Suprapubic skin (tissue), 4 donors: ENCODE measurements around the gene TBC1D22A. TPM values are rescaled to one million over a fixed set of nuclear protein-coding genes. Genes with fewer than 3 reads are reported as not detected.

Experiments
- DNase-seq, 2 donors: peaks; one replicate each; pipeline ENCODE4 v3.0.0-alpha.2; 2019; ENCODE audit warnings: low spot score in 2 of 2
- H3K27ac ChIP-seq: fragments of 200-600 bp; sonication (generic); one replicate; pipeline ENCODE4 v1.5.1; 2019
- H3K27me3 ChIP-seq: fragments of 200-600 bp; sonication (generic); one replicate; pipeline ENCODE4 v1.5.1; 2019
- H3K36me3 ChIP-seq: fragments of 200-600 bp; sonication (generic); one replicate; pipeline ENCODE4 v1.5.1; 2019
- H3K4me1 ChIP-seq: fragments of 200-600 bp; sonication (generic); one replicate; pipeline ENCODE4 v1.5.1; 2019
- H3K4me3 ChIP-seq: fragments of 200-600 bp; sonication (generic); one replicate; pipeline ENCODE4 v1.5.1; 2019; ENCODE audit warnings: mild to moderate bottlenecking
- H3K9me3 ChIP-seq: fragments of 200-600 bp; sonication (generic); one replicate; pipeline ENCODE4 v1.5.1; 2019
- EP300 ChIP-seq: sonication (generic); formaldehyde crosslinking; IDR thresholded peaks from one replicate; pipeline ENCODE4 v1.6.1; 2017; ENCODE audit warnings: antibody characterized with exemption
- POLR2A ChIP-seq, 2 donors: fragments of 450-650 bp; IDR thresholded peaks; one replicate each; pipeline ENCODE4 v1.6.1; 2017; ENCODE audit warnings: antibody characterized with exemption in 2 of 2, mild to moderate bottlenecking in 2 of 2, moderate library complexity in 2 of 2
- POLR2AphosphoS5 ChIP-seq, 3 donors: sonication (generic); formaldehyde crosslinking; IDR thresholded peaks; one replicate each; pipeline ENCODE4 v1.6.1; 2017; ENCODE audit warnings: antibody characterized with exemption in 3 of 3
- WGBS: methylation state at CpG from one replicate; pipeline ENCODE4 v1.1.5; 2018; 5-methylcytosine and 5-hydroxymethylcytosine counted together
- total RNA-seq, 4 donors: library from RNA; depleted of rRNA; stranded (reverse); fragments of >200 nt; gene quantifications; one replicate each; pipeline ENCODE4 v1.1.0, GENCODE V29; 2016
- TF ChIP-seq, protein P1 (sequence below), 2 donors: fragments of 200-600 bp in 1 of 2; fragments of 450-650 bp in 1 of 2; sonication (generic) in 1 of 2; IDR thresholded peaks; one replicate each; pipeline ENCODE4 v1.5.1; 2016 to 2019; ENCODE audit warnings: antibody characterized with exemption in 2 of 2, mild to moderate bottlenecking in 1 of 2, moderate library complexity in 1 of 2

Gene TBC1D22A
- total RNA-seq, 4 donors from 2014 or later = 24.8 to 43.2 (median 35.4) TPM

DNA sequence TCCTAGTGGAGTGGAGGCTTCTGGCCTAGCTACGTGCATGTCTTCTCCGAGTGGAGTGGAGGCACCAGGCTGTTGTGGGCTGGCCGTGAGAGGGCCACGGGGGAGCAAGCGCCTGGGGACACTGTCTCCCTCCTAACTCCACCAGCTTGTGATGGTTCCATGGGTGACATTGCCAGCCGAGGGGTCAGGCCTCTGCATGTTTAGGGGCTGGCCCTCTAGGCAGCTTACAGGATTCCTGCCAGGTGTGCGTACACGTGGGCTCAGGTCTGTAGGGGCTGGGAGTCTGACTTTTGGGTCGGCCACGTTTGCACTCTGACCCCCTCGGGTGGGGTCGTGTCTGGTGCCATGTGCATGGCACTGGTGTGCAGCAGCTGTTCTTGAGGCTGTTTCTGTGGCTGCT lies 31.6 kb downstream of the TBC1D22A start:
- Histone ChIP-seq H3K4me3 (no peak overlapping the region), H3K36me3 (peaks cover 47% of the 10 kb centered on the region), H3K27ac (no peak overlapping the region), H3K27me3 (no peaks in the 10 kb centered on the region), H3K4me1 (peaks cover 34% of the 10 kb centered on the region), H3K9me3 (no peaks in the 10 kb centered on the region)
- no peak for TF ChIP-seq POLR2A (IDR thresholded peaks at IDR 0.05)
- TF ChIP-seq POLR2AphosphoS5 (IDR thresholded peaks at IDR 0.05) = no peak
- TF ChIP-seq EP300 = no peak
- TF ChIP-seq, protein P1, sequence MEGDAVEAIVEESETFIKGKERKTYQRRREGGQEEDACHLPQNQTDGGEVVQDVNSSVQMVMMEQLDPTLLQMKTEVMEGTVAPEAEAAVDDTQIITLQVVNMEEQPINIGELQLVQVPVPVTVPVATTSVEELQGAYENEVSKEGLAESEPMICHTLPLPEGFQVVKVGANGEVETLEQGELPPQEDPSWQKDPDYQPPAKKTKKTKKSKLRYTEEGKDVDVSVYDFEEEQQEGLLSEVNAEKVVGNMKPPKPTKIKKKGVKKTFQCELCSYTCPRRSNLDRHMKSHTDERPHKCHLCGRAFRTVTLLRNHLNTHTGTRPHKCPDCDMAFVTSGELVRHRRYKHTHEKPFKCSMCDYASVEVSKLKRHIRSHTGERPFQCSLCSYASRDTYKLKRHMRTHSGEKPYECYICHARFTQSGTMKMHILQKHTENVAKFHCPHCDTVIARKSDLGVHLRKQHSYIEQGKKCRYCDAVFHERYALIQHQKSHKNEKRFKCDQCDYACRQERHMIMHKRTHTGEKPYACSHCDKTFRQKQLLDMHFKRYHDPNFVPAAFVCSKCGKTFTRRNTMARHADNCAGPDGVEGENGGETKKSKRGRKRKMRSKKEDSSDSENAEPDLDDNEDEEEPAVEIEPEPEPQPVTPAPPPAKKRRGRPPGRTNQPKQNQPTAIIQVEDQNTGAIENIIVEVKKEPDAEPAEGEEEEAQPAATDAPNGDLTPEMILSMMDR (IDR thresholded peaks at IDR 0.05) = no peak
- DNase-seq = no peak
- WGBS = 86% methylated on average over 7 of the region's 12 CpGs

DNA sequence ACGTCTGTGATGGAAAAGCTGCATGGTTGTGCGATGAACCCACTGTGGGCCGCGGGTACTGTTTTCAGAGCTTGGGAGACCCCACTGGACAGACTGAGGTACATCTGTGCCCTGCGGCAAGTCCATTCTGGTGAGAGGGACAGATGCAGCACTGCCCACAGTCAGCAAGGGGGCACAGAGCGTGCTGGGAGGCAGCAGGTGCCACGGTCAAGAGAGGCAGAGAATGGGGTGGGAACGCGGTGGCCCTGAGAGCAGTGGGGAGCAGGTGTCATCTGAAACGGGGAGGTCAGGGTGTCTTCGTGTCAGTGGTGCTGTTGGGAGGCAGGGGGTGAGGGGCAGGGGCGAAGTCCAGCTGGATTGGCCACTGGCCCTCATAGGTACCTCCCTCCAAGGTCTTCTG lies 32.0 kb downstream of the TBC1D22A start:
- no peaks in the 10 kb centered on the region for H3K9me3 ChIP-seq
- peaks cover 51% of the 10 kb centered on the region for H3K36me3 ChIP-seq
- no peak overlapping the region for H3K4me3 ChIP-seq
- H3K27me3 ChIP-seq = no peaks in the 10 kb centered on the region
- DNase-seq = no peak
- TF ChIP-seq POLR2A (IDR thresholded peaks at IDR 0.05) (no peak), EP300 (no peak)
- TF ChIP-seq, protein P1 (IDR thresholded peaks at IDR 0.05) = no peak
- 94% methylated on average over 12 of the region's 12 CpGs for WGBS
- H3K27ac ChIP-seq = no peak overlapping the region
- peaks cover 34% of the 10 kb centered on the region for H3K4me1 ChIP-seq

DNA sequence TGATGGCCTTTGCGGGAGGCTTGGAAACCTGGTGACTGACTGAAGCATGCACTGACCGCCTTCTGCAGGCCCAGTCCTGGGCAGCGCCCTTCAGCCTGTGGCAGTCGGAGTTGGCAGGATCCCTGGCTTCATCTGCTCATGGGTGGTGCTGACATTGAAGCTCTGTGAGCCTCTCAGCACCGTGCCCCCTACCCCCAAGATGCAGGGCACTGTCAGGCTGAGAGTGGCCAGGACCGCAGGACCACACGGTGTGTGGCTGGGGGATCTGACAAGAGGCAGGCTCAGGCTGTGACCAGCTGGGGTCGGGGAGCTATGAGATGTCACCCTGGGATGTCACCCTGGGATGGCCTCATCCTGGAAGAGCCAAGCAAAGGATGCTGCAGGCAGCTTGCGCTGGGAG lies 32.7 kb downstream of the TBC1D22A start:
- WGBS = 96% methylated on average over 5 of the region's 9 CpGs
- no peak for DNase-seq
- Histone ChIP-seq H3K27me3 (no peaks in the 10 kb centered on the region), H3K4me3 (no peak overlapping the region), H3K4me1 (peaks cover 34% of the 10 kb centered on the region), H3K9me3 (no peaks in the 10 kb centered on the region), H3K27ac (no peak overlapping the region), H3K36me3 (peaks cover 57% of the 10 kb centered on the region)
- TF ChIP-seq POLR2A (IDR thresholded peaks at IDR 0.05) (no peak), EP300 (no peak), POLR2AphosphoS5 (IDR thresholded peaks at IDR 0.05) (no peak)
- TF ChIP-seq, protein P1 (IDR thresholded peaks at IDR 0.05) = no peak

DNA sequence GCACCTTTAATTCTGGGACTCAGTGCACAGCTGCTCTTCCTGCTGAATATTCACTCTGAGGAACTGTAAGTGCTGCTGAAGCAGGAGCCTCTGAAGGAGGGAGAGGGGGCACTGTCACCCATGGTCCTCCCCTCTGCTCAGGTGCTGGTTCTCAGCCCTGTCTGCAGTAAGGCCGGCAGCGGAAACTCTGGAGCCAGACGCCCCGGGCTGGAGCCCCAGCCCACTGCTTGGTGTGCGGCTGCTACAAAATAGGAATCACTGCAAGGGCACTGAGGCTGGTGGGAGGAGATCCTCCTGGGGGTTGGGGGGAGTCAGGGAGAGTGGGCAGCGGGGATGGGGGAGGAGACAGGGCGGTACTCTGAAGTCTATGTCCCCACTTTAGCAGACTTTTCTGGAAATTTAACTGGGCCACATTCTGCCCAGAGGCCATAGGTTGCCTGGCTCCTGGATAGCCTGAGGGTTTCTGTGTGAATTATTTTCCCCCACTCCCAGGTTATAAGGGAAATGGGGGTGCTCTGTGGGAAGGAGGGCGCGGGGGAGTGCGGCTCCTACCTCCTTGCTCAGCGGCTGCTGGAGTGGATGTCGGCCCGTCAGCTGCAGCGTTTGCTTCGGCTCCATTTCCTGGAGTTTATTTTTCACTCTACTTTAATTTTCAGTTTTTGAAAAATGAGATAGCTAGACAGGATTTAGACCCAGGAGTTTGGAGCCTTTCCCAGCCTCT lies 33.6 kb downstream of the TBC1D22A start:
- Histone ChIP-seq H3K9me3 (no peaks in the 10 kb centered on the region), H3K4me1 (peaks cover 33% of the 10 kb centered on the region), H3K4me3 (no peak overlapping the region), H3K27ac (no peak overlapping the region), H3K27me3 (no peaks in the 10 kb centered on the region), H3K36me3 (peaks cover 64% of the 10 kb centered on the region)
- no peak for DNase-seq
- no peak for TF ChIP-seq POLR2A (IDR thresholded peaks at IDR 0.05)
- TF ChIP-seq POLR2AphosphoS5 (IDR thresholded peaks at IDR 0.05) = no peak
- TF ChIP-seq EP300 = no peak
- TF ChIP-seq, protein P1 (IDR thresholded peaks at IDR 0.05) = no peak
- 91% methylated on average over 15 of the region's 15 CpGs for WGBS

DNA sequence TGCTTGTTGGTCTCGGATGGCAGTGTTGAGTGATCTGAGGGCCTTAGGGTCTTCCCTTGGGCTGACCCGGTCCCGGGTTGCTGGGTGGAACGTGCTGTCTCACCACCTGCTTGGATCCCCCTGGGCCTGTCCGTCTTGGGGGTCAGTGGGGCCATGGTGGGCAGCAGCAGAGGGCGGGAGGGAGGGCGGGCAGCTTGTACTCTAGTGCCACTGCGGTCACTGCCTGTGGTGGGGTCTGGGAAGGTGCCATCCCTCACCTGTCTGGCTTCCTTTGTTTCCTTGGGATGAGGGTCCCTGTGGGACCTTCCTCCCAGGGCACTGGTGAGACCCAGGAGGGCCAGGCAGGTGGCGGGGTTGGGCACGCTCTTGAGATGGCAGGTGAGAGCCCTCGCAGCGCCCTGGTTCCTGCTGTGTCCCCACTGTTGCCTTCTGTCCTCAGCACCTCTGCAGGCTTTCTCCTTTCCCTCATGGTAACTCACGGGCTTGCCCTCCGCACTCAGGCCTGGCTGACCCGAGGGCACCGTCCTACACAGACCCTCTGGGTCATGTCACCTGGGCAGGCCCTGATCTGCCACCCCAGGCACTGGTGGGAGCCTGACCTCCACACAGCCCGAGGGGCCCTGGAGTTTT lies 34.2 kb downstream of the TBC1D22A start:
- H3K27ac ChIP-seq = no peak overlapping the region
- no peak overlapping the region for H3K4me3 ChIP-seq
- H3K9me3 ChIP-seq = no peaks in the 10 kb centered on the region
- WGBS = 97% methylated on average over 16 of the region's 17 CpGs
- TF ChIP-seq EP300 (no peak), POLR2A (IDR thresholded peaks at IDR 0.05) (no peak), POLR2AphosphoS5 (IDR thresholded peaks at IDR 0.05) (no peak)
- TF ChIP-seq, protein P1 (IDR thresholded peaks at IDR 0.05) = no peak
- peaks cover 26% of the 10 kb centered on the region for H3K4me1 ChIP-seq
- H3K36me3 ChIP-seq = peaks cover 67% of the 10 kb centered on the region
- no peak for DNase-seq
- no peaks in the 10 kb centered on the region for H3K27me3 ChIP-seq
